ENCODE results near the gene FSTL4.

FSTL4 gene

DNA sequence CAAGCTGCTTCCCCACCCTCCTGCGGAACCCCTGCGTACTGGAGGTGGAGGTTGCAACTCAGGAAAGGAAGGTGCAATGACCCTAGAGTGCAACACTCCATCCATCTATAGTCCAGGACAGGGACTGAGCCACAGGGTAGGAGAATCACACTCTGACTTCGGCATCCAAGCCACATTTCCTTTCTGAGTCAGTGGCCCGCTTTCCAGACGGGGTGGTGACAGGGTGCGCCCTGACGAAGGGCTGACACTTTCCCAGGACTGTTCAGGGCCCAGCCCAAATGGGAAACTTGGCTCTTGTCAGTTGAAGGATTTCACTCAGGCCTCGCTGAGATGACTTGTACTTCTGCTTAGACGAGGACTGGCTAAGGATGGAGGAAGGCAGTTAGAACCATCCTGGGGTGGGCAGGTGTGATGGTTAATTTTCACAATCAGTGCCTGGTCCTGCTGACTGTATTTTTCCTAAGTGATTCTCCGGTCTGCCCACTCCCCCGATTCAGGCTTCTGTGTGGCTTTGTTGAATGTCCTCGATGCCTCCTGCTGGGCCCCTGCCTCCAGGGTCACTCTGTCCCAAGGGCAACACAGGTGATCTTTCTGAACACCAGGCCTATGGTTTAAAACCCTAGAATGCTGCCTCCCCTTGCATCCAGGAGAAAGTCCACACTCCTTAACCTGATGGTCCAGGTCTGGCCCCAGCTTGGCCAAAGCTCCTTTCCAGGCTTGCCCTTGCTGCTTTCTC lies 228.1 kb downstream of the FSTL4 start:
- no peaks in the 10 kb centered on the region for H3K79me2 ChIP-seq (ENCODE audit: insufficient read depth, low read length)
- H4K20me1 ChIP-seq (ENCODE audit: insufficient read depth, low read length): no peaks in the 10 kb centered on the region
- no peaks in the 10 kb centered on the region for H3K9me2 ChIP-seq (ENCODE audit: low read depth, low read length)
- H3K36me3 ChIP-seq (ENCODE audit: insufficient read depth, low read length): no peaks in the 10 kb centered on the region
- no peaks in the 10 kb centered on the region for H3K9me3 ChIP-seq (ENCODE audit: low read length)
- no peaks in the 10 kb centered on the region for H3F3A ChIP-seq (ENCODE audit: insufficient read depth, low read length)
- H3K9ac ChIP-seq (ENCODE audit: low read length): no peak overlapping the region
- TF ChIP-seq, protein P1, sequence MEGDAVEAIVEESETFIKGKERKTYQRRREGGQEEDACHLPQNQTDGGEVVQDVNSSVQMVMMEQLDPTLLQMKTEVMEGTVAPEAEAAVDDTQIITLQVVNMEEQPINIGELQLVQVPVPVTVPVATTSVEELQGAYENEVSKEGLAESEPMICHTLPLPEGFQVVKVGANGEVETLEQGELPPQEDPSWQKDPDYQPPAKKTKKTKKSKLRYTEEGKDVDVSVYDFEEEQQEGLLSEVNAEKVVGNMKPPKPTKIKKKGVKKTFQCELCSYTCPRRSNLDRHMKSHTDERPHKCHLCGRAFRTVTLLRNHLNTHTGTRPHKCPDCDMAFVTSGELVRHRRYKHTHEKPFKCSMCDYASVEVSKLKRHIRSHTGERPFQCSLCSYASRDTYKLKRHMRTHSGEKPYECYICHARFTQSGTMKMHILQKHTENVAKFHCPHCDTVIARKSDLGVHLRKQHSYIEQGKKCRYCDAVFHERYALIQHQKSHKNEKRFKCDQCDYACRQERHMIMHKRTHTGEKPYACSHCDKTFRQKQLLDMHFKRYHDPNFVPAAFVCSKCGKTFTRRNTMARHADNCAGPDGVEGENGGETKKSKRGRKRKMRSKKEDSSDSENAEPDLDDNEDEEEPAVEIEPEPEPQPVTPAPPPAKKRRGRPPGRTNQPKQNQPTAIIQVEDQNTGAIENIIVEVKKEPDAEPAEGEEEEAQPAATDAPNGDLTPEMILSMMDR (IDR thresholded peaks at IDR 0.05; ENCODE audit: low read length): no peak
- no peak for TF ChIP-seq EZH2 (IDR thresholded peaks at IDR 0.05; ENCODE audit: borderline replicate concordance, low read length)
- H3K4me2 ChIP-seq (ENCODE audit: low read length): no peak overlapping the region
- H3K27ac ChIP-seq (ENCODE audit: low read depth, low read length, poor library complexity, severe bottlenecking): no peak overlapping the region
- H3K4me1 ChIP-seq (ENCODE audit: insufficient read depth, low read length, severe bottlenecking): no peaks in the 10 kb centered on the region
- peaks cover 4% of the 10 kb centered on the region; the same call in 1 of the 2 replicates for H3K27me3 ChIP-seq (ENCODE audit: insufficient read depth, low read length)
- H3K4me3 ChIP-seq (ENCODE audit: low read depth, low read length, poor library complexity, severe bottlenecking): no peak overlapping the region
- H2AFZ ChIP-seq (ENCODE audit: low read length): no peak overlapping the region

DNA sequence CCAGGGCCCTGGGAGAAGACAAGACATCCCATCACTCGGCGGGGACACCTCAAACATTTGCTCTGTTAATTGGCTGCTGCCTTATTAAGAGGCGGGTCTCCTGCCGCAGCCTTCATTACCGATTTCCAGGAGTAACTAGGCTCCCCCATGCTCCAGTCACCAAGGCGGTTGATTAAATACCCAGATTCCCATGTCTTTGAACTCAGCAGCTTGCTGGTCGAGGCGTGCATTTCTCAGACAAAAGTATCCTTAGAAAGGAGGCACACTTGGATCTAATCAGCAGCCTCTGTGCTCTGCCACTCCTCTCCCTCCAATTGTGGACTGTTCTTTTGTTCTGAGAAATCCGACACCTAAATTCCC lies 228.8 kb downstream of the FSTL4 start:
- Histone ChIP-seq H3K79me2 (ENCODE audit: insufficient read depth, low read length) (no peaks in the 10 kb centered on the region), H3K36me3 (ENCODE audit: insufficient read depth, low read length) (no peaks in the 10 kb centered on the region), H3F3A (ENCODE audit: insufficient read depth, low read length) (no peaks in the 10 kb centered on the region), H3K9me3 (ENCODE audit: low read length) (no peaks in the 10 kb centered on the region), H3K27ac (ENCODE audit: low read depth, low read length, poor library complexity, severe bottlenecking) (no peak overlapping the region), H3K9ac (ENCODE audit: low read length) (no peak overlapping the region), H3K4me3 (ENCODE audit: low read depth, low read length, poor library complexity, severe bottlenecking) (no peak overlapping the region), H3K4me1 (ENCODE audit: insufficient read depth, low read length, severe bottlenecking) (no peaks in the 10 kb centered on the region), H4K20me1 (ENCODE audit: insufficient read depth, low read length) (no peaks in the 10 kb centered on the region), H3K4me2 (ENCODE audit: low read length) (no peak overlapping the region), H2AFZ (ENCODE audit: low read length) (no peak overlapping the region), H3K27me3 (ENCODE audit: insufficient read depth, low read length) (peaks cover 4% of the 10 kb centered on the region; the same call in 1 of the 2 replicates), H3K9me2 (ENCODE audit: low read depth, low read length) (no peaks in the 10 kb centered on the region; the same call in 1 of the 2 replicates)
- TF ChIP-seq, protein P1 (IDR thresholded peaks at IDR 0.05; ENCODE audit: low read length): no peak
- no peak for TF ChIP-seq EZH2 (IDR thresholded peaks at IDR 0.05; ENCODE audit: borderline replicate concordance, low read length)

DNA sequence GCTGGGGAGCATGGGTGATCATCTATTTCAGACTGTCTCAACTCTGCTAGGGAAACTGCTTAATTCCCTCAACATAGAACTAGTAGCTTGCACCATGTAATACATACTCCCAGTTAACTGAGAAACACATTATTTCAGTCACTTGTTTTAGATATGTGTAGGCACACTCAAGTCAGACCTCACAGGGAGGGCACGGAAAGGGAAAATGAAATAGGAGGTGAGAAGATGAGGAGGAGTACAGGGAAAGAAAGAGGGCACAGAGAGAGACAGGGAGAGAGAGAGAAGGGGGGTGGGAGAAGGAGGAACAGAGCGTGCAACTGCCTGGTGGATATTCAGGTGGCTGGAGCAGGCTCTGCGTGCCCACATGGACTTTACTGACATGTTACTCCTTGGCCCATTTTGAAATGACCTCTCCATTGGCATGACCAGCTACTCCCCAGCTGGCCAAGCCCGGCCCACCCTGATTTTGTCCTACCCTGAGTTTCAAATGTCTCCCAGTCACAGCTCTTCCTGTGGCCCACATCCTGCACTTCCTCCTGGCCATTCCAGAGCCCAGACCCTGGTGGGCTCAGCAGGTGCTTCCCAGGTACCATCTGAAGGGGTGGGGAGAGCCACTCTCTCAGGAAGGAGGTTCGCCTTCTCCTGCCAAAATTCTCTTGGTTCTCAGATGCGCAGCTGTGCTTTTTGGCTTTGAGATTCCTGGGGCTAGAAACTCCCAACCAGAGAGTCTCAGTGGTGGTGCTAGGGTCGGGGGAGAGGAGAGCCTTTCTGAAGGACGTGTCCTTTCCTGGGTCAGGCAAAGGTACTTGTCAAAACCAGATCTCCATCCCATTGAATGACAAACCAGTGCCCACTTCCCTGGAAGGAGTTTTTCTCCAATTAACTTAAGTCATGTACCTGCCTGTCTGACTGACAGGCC lies 229.4 kb downstream of the FSTL4 start:
- TF ChIP-seq EZH2 (IDR thresholded peaks at IDR 0.05; ENCODE audit: borderline replicate concordance, low read length): no peak
- TF ChIP-seq, protein P1 (IDR thresholded peaks at IDR 0.05; ENCODE audit: low read length): no peak
- Histone ChIP-seq H3F3A (ENCODE audit: insufficient read depth, low read length) (no peaks in the 10 kb centered on the region), H3K4me2 (ENCODE audit: low read length) (no peak overlapping the region), H3K79me2 (ENCODE audit: insufficient read depth, low read length) (no peaks in the 10 kb centered on the region), H3K36me3 (ENCODE audit: insufficient read depth, low read length) (no peaks in the 10 kb centered on the region), H3K4me1 (ENCODE audit: insufficient read depth, low read length, severe bottlenecking) (no peaks in the 10 kb centered on the region), H2AFZ (ENCODE audit: low read length) (no peak overlapping the region), H4K20me1 (ENCODE audit: insufficient read depth, low read length) (no peaks in the 10 kb centered on the region), H3K9me3 (ENCODE audit: low read length) (peaks cover 3% of the 10 kb centered on the region; the same call in 1 of the 2 replicates), H3K9me2 (ENCODE audit: low read depth, low read length) (no peaks in the 10 kb centered on the region; the same call in 1 of the 2 replicates), H3K27ac (ENCODE audit: low read depth, low read length, poor library complexity, severe bottlenecking) (no peak overlapping the region), H3K9ac (ENCODE audit: low read length) (no peak overlapping the region), H3K4me3 (ENCODE audit: low read depth, low read length, poor library complexity, severe bottlenecking) (no peak overlapping the region), H3K27me3 (ENCODE audit: insufficient read depth, low read length) (peaks cover 4% of the 10 kb centered on the region; the same call in 1 of the 2 replicates)
